HG02938 (cell line): ENCODE results near the gene CDH4.
"Not testable (repeated sequence)": the region's sequence is repeated elsewhere in the genome, so short reads cannot be mapped to it uniquely, and the experiment has no call there.

Experiments
- ATAC-seq: cut with Tn5 transposase; IDR thresholded peaks from one replicate; pipeline ENCODE4 v1.9.1; 2021; ENCODE audit warnings: mild to moderate bottlenecking, moderate library complexity; ENCODE audit not compliant: unreplicated experiment

The CDH4 gene

DNA sequence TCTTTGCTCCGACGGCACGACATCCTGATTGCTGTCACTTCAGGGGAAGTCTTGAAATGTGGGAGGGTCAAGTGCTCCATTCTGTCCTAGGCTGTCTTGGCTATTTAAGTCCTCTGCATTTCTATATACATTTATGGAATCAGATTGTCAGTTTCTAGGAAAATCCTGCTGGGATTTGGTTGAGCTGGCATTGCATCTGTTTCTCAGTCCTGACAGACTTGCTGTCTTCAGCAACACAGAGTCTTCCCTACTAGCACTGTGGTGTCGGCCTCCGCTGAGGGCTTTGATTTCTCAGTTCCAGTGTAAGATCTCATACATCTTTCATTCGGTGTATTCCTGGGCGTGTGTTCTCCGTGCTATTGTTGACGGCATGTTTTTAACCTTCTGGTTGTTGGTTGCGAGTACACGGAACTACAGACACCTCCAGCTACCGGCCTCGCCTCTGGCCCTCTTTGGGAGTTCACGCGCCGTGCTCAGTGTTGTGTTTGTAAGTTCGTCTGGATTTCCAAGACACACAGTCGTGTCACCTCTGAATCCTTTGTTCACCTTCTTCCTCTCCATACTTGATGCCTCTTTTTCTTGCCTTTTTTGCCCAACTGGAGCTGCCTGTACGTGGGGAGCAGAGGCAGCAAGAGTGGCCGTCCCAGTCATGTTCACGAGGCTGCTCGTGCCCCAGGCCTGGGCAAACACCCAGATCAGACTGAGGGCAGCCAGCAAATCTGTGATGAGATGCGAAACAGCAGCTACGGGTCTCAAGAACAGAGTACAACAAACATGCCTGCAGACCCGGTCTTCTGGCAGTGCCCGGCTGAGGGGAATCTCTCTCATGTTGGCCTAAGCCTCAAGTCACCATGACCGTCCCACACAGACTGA, 720.8 kb downstream of the CDH4 start:
- no peak for ATAC-seq

DNA sequence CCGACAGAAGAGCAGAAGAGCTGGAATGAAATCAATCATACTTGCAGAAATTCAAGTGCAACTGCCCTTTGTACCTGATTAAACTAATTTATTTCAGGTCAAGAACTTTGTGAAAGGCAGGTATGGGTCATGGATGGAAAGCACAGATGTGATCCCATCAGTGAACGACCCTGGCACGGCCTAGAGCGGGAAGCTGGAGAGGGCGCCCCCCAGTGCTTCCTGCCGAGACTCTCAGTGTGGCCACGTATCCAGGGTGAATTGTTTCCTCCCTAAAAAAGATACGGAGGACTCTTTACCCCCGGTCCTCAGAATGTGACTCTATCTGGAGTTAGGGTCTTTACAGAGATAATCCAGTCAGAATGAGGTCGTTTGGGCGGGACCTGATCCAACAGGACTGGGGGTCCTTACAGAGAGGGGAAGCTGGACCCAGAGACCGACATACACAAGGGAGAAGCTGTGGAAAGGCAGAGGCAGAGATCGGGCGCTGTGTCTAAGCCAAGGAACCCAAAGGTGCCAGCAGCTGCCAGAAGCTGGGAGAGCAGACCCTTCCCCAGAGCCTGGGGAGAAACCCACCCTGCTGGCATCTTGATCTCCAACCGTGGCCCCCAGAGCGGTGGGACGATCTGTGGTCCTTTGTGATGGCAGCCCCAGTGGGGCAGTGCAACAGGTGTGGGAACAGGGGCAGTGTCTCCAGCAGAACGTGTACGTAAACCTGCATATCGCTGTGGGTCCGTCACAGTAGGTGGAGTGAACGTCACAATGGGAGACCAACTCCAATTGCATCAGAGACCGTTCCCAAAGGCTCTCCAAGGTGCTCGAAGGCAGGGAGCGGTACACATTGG, 721.7 kb downstream of the CDH4 start:
- no peak for ATAC-seq

DNA sequence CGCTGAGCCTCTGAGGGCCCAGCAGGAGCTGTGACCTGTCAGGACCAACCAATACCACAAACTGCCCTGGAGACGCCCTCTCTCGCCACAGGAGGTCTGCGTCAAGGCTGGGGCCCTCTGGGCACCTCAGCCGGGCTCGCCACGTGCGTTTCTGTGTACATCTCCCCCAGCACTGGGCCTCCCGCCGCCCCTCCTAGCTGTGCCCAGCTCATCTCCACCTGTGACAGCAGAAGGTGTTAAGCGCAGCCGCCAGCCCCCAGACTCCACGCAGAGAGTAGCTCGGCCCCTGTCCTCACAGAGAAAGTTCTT, 722.2 kb downstream of the CDH4 start:
- no peak for ATAC-seq

DNA sequence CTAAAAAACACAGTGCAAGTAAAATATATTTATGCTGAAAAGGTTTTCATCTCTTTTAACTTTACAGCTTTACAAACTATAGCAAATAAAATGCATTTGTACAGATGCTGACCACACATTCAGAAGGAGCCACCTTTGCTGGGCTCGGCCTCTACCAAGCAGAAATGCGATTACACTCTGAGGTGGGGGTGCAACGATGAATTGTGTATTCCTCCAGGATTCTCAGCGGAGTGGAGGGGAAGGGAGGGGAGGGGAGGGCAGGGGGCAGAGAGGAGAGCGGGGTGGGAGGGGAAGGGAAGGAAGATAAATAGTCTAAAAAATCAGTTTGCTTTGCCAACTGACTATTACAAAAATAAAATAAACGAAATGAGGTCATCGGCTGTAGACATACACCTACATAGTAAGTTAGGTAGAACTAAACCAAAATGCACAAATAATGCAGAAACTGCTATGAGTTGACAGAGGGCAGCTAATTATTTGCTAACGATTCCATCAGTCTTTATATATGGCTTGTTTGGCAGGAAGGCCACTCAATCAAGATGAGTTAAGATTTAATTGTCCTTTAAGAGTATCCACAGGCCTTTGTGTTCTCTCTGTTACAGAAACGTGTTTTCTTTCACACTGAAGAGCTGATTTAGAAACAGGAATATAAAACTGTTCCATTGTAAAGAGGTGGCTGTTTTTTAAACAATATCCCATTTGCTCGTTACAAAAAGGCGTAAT, 723.5 kb downstream of the CDH4 start:
- no peak for ATAC-seq

DNA sequence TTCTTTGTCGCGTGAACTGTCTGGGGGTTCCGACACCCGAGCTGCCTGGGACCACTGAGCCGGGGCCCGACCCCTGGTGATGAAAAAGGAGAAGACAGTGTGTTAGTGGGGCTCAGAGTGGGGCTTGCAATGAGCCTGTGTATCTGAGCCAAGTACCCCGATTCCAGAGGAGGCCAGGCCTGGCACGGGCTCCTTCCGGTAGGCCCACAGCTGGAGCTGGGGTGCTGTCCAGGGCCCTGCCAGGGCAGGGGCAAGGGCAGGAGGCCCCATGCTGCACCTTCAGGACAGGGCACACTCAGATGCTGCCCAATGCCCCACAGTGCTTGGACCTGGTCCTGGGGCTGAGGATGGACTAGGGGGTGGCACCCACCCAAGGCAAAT, 724.2 kb downstream of the CDH4 start:
- ATAC-seq = no peak

DNA sequence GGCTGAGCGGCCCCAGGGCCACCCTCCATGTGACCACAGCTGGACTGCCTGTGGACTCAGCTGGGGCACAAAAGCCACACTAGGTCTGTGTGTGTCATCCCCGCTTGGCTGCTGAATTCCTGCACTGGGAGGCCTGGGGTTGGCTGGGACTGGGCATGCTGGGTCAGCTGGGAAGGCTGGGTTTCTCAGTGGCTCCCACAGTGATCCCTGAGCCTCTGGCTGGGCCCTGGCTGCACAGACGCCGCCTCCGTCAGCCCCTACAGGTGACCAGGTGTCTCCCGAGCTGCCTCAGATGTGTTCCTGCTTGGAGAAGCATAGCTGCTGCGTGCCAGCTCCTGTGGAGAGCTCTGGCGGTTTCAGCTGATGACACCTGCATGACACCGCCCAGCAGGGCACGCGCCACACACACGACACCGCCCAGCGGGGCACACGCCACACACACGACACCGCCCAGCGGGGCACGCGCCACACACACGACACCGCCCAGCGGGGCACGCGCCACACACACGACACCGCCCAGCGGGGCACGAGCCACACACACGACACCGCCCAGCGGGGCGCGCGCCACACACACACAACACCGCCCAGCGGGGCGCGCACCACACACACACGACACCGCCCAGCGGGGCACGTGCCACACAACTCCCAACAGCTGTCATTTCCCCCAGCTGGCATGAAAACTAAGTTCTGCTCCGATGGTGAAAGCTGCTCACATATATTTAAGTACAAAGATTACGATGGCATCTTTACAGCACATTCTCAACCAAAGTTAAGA, 724.8 kb downstream of the CDH4 start:
- ATAC-seq = no peak

DNA sequence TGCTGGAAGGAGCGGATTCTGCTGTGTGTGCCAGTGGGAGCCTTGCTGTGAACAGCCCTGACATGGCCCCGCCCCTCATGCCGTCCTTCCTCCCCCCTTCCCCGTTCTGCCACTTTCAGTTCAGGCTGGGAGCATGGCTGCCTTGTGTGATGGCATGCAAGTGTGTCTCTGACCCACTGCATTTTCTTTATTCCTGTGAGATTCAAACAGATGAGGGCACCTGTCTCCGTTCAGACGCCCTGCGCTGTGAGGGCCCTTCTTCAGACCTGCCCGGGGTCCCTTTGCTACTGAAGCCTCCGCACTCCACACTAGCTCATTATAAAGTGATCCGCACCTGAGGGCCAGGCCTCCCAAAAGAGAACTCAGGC, 725.3 kb downstream of the CDH4 start:
- no peak for ATAC-seq

DNA sequence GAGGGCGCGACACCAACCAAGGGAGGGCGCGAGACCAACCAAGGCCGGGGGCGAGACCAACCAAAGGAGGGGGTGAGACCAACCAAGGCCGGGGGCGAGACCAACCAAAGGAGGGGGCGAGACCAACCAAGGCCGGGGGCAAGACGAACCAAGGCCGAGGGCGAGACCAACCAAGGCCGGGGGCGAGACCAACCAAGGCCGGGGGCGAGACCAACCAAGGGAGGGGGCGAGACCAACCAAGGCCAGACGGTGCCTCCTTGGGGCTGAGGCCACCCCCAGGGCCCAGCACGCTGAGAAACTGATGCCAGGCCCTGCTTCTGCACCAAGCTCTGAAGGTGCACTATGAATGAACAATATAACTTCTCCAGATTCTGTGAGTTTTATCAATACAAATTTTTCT, 726.4 kb downstream of the CDH4 start:
- no peak for ATAC-seq

DNA sequence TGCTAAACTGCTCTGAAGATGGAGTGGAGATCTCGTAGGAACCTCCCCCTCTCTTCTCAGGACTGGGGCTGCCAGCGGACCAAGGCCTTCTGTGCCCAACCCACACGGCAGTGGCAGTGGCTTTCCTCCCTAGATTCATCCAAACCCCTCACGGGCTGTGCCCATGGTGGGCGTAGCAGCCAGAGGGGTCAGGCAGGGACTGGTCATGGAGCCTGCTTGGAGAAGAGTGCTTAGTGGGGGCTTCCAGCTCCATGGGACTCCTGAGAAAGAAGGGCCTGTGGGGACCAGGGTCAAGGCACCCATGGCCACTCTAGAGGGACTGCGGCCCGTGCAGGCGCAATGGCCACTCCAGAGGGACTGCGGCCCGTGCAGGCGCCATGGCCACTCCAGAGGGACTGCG, 727.0 kb downstream of the CDH4 start:
- ATAC-seq = no peak

DNA sequence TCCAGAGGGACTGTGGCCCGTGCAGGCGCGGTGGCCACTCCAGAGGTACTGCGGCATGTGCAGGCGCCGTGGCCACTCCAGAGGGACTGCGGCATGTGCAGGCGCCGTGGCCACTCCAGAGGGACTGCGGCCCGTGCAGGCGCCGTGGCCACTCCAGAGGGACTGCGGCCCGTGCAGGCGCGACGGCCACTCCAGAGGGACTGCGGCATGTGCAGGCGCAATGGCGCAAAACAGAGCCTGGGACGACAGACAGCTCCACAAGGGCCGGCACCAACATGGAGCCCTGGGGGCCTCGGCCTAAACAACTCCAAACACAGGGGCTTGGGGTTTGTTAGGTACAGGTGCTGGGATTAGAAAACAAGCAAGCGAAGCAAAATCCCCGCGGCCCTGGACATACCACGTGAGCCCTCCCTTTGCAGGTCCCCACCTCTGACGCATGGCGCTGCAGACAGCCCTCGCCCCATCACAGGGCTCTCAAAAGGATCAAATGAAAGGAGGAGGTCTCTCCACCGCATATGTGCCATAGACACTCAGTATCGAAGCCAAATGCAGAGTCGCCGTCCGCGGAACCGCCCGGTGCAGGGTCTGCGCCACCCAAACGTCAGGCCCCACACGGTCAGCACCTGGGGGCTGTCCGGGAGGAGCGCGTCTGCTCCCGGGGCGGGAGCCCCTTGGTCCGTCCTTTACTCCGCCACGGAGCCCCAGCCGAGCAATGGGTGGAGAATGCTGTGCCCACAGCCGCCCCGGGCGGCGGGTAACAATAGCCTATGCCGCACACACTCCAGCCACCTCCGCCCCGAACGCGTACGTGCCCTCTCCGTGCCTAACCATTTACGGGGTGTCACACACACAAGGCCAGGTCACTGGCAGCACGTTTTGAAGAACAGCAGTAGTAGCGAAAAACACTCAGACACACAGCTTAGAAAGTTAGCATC, 727.9 kb downstream of the CDH4 start:
- ATAC-seq = no peak

DNA sequence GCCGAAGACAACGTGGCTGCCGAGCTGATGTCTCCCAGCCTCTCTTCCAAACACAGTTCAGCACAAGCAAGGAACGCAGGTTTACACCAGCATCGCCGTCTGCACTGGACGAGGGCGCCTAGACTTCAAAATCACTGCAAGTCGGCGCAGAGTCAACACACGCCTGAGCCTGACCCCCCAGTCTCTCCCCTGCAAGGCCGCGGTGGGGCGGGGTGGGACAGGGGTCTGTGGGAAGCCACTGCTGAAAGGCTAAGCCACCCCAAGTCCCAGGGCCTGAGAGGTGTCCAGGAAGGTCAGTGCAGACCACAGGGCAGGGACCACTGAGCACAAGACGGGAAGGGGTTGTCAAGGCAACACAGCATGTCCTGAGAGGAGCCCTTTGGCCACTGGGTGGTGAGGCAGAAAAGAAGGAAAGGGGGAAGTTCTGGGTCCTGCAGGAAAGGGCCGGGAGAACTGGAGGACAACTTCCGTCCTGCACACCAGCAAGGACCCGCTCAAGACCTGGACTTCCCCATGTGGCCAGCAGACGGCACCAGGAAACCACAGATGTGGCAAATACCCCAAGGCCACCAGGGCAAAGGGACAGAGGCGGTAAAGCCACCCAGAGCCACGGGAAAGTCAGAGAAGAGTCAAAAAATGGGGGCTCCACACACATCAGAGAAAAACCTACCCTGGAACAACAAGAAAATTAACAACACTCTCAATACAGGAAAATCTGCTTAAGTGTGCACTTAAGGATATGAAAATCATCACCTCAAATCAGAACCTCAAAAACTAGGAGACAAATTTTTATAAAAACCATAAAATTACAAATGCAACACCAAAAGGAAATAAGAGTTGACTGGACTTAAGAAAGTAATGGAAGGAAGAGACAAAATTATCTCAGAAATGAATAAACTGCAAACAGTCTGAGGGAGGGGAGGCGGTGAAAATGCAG, 728.9 kb downstream of the CDH4 start:
- no peak for ATAC-seq

DNA sequence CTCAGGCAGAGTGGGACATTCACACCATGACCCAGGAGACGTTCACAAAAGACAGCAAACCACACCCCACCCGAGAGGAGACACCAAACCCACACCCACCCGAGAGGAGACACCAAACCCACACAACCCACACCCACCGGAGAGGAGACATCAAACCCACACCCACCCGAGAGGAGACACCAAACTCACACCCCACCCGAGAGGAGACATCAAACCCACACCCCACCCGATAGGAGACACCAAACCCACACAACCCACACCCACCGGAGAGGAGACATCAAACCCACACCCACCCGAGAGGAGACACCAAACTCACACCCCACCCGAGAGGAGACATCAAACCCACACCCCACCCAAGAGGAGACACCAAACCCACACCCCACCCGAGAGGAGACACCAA, 729.6 kb downstream of the CDH4 start:
- ATAC-seq = not testable (repeated sequence)

DNA sequence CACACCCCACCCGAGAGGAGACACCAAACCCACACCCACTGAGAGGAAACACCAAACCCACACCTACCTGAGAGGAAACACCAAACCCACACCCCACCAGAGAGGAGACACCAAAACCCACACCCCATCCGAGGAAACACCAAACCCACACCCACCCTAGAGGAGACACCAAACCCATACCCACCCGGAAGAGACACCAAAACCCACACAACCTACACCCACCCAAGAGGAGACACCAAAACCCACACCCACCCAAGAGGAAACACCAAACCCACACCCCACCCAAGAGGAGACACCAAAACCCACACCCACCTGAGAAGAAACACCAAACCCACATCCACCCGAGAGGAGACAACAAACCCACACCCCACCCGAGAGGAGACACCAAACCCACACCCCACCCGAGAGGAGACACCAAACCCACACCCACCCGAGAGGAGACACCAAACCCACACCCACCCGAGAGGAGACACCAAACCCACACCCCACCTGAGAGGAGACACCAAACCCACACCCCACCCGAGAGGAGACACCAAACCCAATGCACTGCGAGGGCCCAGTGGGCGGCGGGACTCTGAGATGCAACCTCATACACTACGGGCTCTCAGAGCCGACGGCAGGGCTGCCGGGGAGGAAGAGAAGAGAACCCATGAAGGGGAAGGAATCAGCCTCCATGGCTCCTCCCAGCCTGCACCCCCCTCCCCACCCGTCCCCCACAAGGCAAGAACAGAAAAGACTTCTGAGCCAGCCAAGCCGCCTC, 730.3 kb downstream of the CDH4 start:
- no peak for ATAC-seq

DNA sequence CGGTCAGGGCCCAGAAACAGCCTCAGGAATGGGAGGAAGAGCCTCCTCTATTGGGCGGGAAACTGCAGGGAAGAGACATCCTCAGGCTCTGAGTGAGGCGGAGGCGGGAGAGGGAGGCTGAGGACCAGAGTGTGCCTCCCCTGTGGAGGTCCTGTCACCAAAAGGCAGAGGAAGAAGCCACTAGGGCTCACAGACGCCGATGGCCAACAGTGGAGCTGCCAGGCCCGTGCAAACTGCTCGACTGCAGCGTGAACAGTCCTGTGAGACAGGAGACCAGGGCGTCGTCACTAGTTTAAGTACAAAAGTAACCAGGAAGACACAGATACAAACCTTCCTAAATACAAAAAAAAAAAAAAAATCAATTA, 730.9 kb downstream of the CDH4 start:
- no peak for ATAC-seq

DNA sequence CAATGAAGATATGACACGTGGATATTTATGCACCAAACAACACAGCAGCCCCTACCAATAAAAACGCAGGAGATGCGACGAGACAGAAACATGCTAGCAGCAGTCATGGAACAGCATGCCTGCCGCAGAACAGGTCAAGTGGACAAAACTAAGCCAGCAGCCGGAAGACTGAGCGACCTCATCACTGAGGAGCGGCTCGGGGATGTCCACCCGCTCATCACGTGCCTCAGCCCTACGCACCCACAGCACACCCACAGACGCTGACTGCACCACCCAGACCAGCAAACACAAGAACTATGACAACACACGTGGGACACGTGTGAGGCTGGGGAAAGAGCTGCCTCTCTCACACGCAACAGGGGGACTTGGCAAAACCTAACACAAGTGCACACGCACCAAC, 731.9 kb downstream of the CDH4 start:
- ATAC-seq = no peak

DNA sequence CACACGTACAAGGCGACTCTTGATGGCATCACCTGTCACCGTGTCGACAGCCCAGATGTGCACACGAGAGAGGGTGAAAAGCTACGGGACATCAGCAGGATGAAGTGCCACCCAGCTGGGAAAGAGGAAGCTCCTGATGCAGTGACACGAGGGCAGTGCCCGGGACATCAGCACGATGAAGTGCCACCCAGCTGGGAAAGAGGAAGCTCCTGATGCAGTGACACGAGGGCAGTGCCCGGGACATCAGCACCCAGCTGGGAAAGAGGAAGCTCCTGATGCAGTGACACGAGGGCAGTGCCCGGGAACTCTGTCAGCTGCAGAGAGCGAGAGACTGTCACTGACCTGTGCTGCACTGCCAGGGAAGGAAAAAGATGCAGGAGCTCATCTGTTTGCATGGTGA, 732.4 kb downstream of the CDH4 start:
- not testable (repeated sequence) for ATAC-seq

DNA sequence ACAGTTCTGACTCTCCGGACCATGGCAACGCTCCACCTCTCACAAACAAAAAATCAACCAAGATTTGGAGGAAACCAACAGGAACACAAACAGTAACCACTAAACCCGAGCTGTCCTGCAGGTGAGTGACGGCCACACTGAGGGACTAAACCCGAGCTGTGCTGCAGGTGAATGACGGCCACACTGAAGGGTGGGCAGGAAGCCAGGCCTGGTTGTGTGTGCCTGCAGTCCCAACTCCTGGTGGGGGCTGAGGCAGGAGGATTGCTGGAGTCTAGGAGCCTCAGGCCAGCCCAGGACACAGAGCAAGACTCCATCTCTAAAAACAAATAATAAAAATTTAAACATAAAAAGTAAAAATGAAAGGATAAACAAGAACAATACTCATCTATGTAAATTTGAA, 733.0 kb downstream of the CDH4 start:
- no peak for ATAC-seq

DNA sequence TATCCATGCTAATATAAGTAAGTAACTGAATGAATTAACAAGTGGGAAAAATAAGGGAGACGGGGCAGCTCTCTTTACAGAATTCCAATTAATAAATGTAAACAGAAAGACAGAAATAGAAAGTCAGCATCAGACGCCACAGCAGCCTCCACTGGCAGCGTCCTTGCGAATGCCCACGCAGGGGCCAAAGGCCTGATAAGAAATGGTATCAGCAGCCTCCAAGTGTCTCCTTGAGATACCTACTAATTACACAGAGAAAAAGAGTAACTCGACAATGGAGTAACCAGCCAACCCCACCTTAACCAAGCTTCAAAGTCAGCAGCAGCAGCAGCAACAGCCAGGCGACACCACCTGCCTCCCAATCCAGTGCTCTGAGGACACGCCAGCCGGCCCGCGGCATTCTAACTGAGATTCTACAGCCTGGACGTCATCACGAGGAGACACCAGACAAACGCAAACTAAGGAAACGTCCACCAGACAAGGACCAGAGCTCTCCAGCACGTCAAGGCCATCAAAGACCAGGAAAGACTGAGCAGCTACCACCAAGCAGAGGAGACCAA, 734.8 kb downstream of the CDH4 start:
- no peak for ATAC-seq
